ENCODE measurements around the gene CTSW.

DNA sequence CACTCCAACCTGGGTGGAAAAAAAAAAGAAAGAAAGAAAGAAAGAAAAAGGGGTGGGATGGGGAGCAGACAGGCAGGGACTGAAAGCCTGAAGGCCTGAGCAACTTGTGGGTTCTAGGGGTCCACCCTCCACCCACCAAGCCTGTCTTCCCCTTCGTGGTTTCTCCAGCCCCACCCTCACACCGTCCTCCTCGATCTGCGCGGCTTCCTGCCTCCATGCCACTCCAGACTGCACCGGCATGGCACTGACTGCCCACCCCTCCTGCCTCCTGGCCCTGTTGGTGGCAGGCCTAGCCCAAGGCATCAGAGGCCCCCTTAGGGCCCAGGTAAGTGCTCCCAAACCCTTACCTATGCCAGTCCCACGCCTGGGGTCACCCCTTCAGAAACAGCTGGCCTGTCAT lies at the start of gene CTSW:
- TF ChIP-seq POLR2A (IDR thresholded peaks at IDR 0.05) (no peak), POLR2AphosphoS5 (IDR thresholded peaks at IDR 0.05) (no peak), EP300 (IDR thresholded peaks at IDR 0.05; ENCODE audit: low read depth) (no peak)
- TF ChIP-seq, protein P1, sequence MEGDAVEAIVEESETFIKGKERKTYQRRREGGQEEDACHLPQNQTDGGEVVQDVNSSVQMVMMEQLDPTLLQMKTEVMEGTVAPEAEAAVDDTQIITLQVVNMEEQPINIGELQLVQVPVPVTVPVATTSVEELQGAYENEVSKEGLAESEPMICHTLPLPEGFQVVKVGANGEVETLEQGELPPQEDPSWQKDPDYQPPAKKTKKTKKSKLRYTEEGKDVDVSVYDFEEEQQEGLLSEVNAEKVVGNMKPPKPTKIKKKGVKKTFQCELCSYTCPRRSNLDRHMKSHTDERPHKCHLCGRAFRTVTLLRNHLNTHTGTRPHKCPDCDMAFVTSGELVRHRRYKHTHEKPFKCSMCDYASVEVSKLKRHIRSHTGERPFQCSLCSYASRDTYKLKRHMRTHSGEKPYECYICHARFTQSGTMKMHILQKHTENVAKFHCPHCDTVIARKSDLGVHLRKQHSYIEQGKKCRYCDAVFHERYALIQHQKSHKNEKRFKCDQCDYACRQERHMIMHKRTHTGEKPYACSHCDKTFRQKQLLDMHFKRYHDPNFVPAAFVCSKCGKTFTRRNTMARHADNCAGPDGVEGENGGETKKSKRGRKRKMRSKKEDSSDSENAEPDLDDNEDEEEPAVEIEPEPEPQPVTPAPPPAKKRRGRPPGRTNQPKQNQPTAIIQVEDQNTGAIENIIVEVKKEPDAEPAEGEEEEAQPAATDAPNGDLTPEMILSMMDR (IDR thresholded peaks at IDR 0.05) = no peak

Measured in transverse colon (tissue), 4 donors.